HFFc6 (cell line): ENCODE measurements around the gene HOXC5. TPM values are rescaled to one million over a fixed set of nuclear protein-coding genes. Genes with fewer than 3 reads are reported as not detected.

ENCODE experiments used
- DNase-seq: peaks from one replicate; pipeline ENCODE4 v3.0.0-alpha.2; 2018
- H3K27ac Mint-ChIP-seq: 2 replicates; pipeline ENCODE4 v1.8.0; 2020; ENCODE audit warnings: mild to moderate bottlenecking, mixed read lengths
- H3K27me3 Mint-ChIP-seq: 2 replicates; pipeline ENCODE4 v1.8.0; 2021; ENCODE audit warnings: mild to moderate bottlenecking, moderate library complexity, mixed read lengths; ENCODE audit not compliant: insufficient read depth
- H3K36me3 Mint-ChIP-seq: 2 replicates; pipeline ENCODE4 v1.8.0; 2021; ENCODE audit warnings: low read depth, mixed read lengths
- H3K4me1 Mint-ChIP-seq: 2 replicates; pipeline ENCODE4 v1.8.0; 2020; ENCODE audit warnings: low read depth, mixed read lengths
- H3K4me3 Mint-ChIP-seq: 2 replicates; pipeline ENCODE4 v1.8.0; 2020; ENCODE audit warnings: mild to moderate bottlenecking, moderate library complexity, mixed read lengths
- H3K9me3 Mint-ChIP-seq: 2 replicates; pipeline ENCODE4 v1.8.0; 2020; ENCODE audit warnings: mild to moderate bottlenecking, mixed read lengths
- CTCF ChIP-seq: fragments of 200-600 bp; sonication (generic); IDR thresholded peaks from 2 replicates; pipeline ENCODE4 v1.5.0; 2021; ENCODE audit warnings: antibody characterized with exemption, mild to moderate bottlenecking
- total RNA-seq, 6 experiments: library from RNA; stranded (reverse); fragmentation: NEBNext Ultra II Directional; extraction: Animal tissue kit (Norgen Biotek cat#: 25700); gene quantifications; 2 replicates in 1 of 6; 3 replicates in 5 of 6; pipeline ENCODE4 v1.2.3, GENCODE V29; 2021

HOXC5 gene
- total RNA-seq, 6 experiments from 2014 or later: 0.13 TPM; not detected in 5

DNA sequence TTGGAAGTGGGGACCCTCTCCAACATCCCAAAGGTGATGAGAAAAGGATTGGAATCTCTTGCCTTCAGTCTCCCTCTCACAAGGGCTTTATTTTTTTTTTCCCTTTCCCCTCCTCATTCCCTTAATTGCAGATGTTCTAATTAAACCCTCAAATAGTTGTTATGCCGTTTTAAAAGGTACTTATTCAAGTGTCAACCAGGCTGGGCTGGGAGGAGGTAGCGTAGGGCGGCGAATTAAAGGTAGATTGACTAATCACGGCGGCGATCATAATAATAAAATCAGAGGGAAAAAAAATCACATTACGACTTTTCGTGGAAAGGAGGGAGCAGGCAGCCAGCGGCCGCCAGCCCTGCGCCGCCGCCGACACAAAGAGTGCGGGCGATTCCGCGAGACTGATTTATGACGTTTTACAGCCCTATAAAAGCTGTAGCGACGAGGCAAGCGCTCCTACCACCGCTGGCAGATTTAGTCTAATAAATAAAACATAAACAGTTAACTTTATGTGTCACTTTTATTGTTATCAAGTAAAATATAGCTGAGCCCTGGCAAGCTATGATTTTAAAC is 19.1 kb downstream of the HOXC5 start:
- H3K9me3 Mint-ChIP-seq: no peaks in the 10 kb centered on the region
- H3K4me3 Mint-ChIP-seq: no peak overlapping the region
- no peaks in the 10 kb centered on the region for H3K36me3 Mint-ChIP-seq
- TF ChIP-seq CTCF: no peak
- no peak overlapping the region for H3K27ac Mint-ChIP-seq
- DNase-seq: no peak
- no peaks in the 10 kb centered on the region for H3K4me1 Mint-ChIP-seq
- peaks cover 70% of the 10 kb centered on the region for H3K27me3 Mint-ChIP-seq

- no peak for TF ChIP-seq CTCF
- H3K36me3 Mint-ChIP-seq: no peaks in the 10 kb centered on the region
- DNase-seq: no peak
- peaks cover 66% of the 10 kb centered on the region for H3K27me3 Mint-ChIP-seq
- H3K4me3 Mint-ChIP-seq: no peak overlapping the region
- no peak overlapping the region for H3K27ac Mint-ChIP-seq
- no peaks in the 10 kb centered on the region for H3K4me1 Mint-ChIP-seq
- no peaks in the 10 kb centered on the region for H3K9me3 Mint-ChIP-seq
Measured at GRCh38 chr12:54052438-54053002, 19.7 kb downstream of the HOXC5 start.

- Mint-ChIP-seq H3K27me3 (peaks cover 65% of the 10 kb centered on the region), H3K27ac (no peak overlapping the region), H3K36me3 (no peaks in the 10 kb centered on the region), H3K4me1 (no peaks in the 10 kb centered on the region), H3K9me3 (no peaks in the 10 kb centered on the region), H3K4me3 (no peak overlapping the region)
- DNase-seq: no peak
- TF ChIP-seq CTCF: no peak
Measured at GRCh38 chr12:54053003-54053750, 20.3 kb downstream of the HOXC5 start.

GRCh38 chr12:54053751-54054741 is 21.2 kb downstream of the HOXC5 start, which contains the start of gene HOXC4:
Gene HOXC4, plus strand, starts transcription at chr12:54053835. Its CDS starts 88 bp downstream, at chr12:54053923.
- Mint-ChIP-seq H3K4me1 (no peaks in the 10 kb centered on the region), H3K9me3 (no peaks in the 10 kb centered on the region), H3K36me3 (no peaks in the 10 kb centered on the region), H3K27me3 (peaks cover 65% of the 10 kb centered on the region), H3K4me3 (no peak within 1 kb of the TSS), H3K27ac (no peak within 1 kb of the TSS)
- DNase-seq: no peak
- no peak for TF ChIP-seq CTCF

GRCh38 chr12:54054742-54055194 is 21.9 kb downstream of the HOXC5 start:
- no peaks in the 10 kb centered on the region for H3K9me3 Mint-ChIP-seq
- no peak for DNase-seq
- H3K27me3 Mint-ChIP-seq: peaks cover 61% of the 10 kb centered on the region
- no peak for TF ChIP-seq CTCF
- no peak overlapping the region for H3K27ac Mint-ChIP-seq
- no peaks in the 10 kb centered on the region for H3K4me1 Mint-ChIP-seq
- H3K4me3 Mint-ChIP-seq: no peak overlapping the region
- H3K36me3 Mint-ChIP-seq: no peaks in the 10 kb centered on the region
